K562 (cell line): ENCODE data around the gene NUP62. TPM values are rescaled to one million over a fixed set of nuclear protein-coding genes. Genes with fewer than 3 reads are reported as not detected.

Experiments
- BCL6 ChIP-seq: fragments of 250-450 bp; sonication (Bioruptor Pico); IDR thresholded peaks from 2 replicates; pipeline ENCODE4 v1.4.0; 2020
- BRCA1 ChIP-seq, 2 experiments: fragments of 450-650 bp in 1 of 2; sonication (generic) in 1 of 2; formaldehyde crosslinking in 1 of 2; IDR thresholded peaks; 2 replicates each; pipeline versions ENCODE4 v1.5.0 to v1.6.1; 2017 to 2020; ENCODE audit warnings: mild to moderate bottlenecking in 1 of 2, missing genetic modification reagents in 1 of 2
- CHD4 ChIP-seq: fragments of 200-600 bp; sonication (generic); IDR thresholded peaks from 3 replicates; pipeline ENCODE4 v1.6.1; 2012; ENCODE audit warnings: low read depth, mild to moderate bottlenecking, mixed read lengths, low read length, inconsistent platforms; ENCODE audit not compliant: insufficient read depth, insufficient replicate concordance, poor library complexity, severe bottlenecking
- CTBP1 ChIP-seq: fragments of 450-650 bp; IDR thresholded peaks from 2 replicates; pipeline ENCODE4 v1.6.1; 2016; ENCODE audit warnings: borderline replicate concordance
- ELK3 ChIP-seq: fragments of 450-650 bp; formaldehyde crosslinking; IDR thresholded peaks from 2 replicates; pipeline ENCODE4 v1.4.0; 2020; ENCODE audit warnings: mild to moderate bottlenecking
- FOXK1 ChIP-seq: sonication (generic); formaldehyde crosslinking; IDR thresholded peaks from 2 replicates; pipeline ENCODE4 v1.8.0; 2022; ENCODE audit warnings: missing genetic modification reagents, mild to moderate bottlenecking, borderline replicate concordance
- FOXP1 ChIP-seq: sonication (generic); formaldehyde crosslinking; IDR thresholded peaks from 2 replicates; pipeline ENCODE4 v1.8.0; 2022; ENCODE audit warnings: mild to moderate bottlenecking, missing genetic modification reagents
- KLF6 ChIP-seq: fragments of 250-450 bp; sonication (Bioruptor Pico); IDR thresholded peaks from 2 replicates; pipeline ENCODE4 v1.4.0; 2020; ENCODE audit warnings: mild to moderate bottlenecking, moderate library complexity, borderline replicate concordance
- NEUROD1 ChIP-seq: fragments of 150-350 bp; IDR thresholded peaks from 2 replicates; pipeline ENCODE4 v1.6.1; 2014; ENCODE audit warnings: borderline replicate concordance, low read length, low read depth; ENCODE audit not compliant: partially characterized antibody
- NFYB ChIP-seq: IDR thresholded peaks from 2 replicates; pipeline ENCODE4 v1.6.1; 2011; ENCODE audit warnings: mild to moderate bottlenecking, moderate library complexity; ENCODE audit not compliant: insufficient read length; ENCODE audit errors: extremely low read depth
- POLR2A ChIP-seq: fragments of 450-650 bp; conservative IDR thresholded peaks from 2 replicates; pipeline ENCODE4 v1.6.1; 2016
- RBM14 ChIP-seq: fragments of 200-400 bp; formaldehyde crosslinking; IDR thresholded peaks from 2 replicates; pipeline ENCODE4 v1.6.1; 2018; ENCODE audit warnings: low read depth, mild to moderate bottlenecking, low read length, moderate library complexity, borderline replicate concordance; ENCODE audit not compliant: insufficient read depth
- SMARCE1 ChIP-seq: fragments of 450-650 bp; IDR thresholded peaks from 2 replicates; pipeline ENCODE4 v1.7.1; 2016; ENCODE audit warnings: mild to moderate bottlenecking
- TCF7L2 ChIP-seq: fragments of 150-350 bp; IDR thresholded peaks from 2 replicates; pipeline ENCODE4 v1.6.1; 2016; ENCODE audit warnings: low read depth, mild to moderate bottlenecking, low read length, moderate library complexity
- U2AF2 ChIP-seq: fragments of 200-400 bp; formaldehyde crosslinking; optimal IDR thresholded peaks from 2 replicates; pipeline ENCODE3; 2017; ENCODE audit warnings: low read depth, mild to moderate bottlenecking, low read length
- USF1 ChIP-seq: sonication (generic); formaldehyde crosslinking; IDR thresholded peaks from 2 replicates; pipeline ENCODE4 v1.9.0; 2022; ENCODE audit warnings: mild to moderate bottlenecking, missing genetic modification reagents
- USF2 ChIP-seq: sonication (generic); formaldehyde crosslinking; IDR thresholded peaks from 2 replicates; pipeline ENCODE4 v1.5.0; 2020; ENCODE audit warnings: missing genetic modification reagents
- ZNF165 ChIP-seq: fragments of 250-450 bp; sonication (Bioruptor Pico); IDR thresholded peaks from 2 replicates; pipeline ENCODE4 v1.4.0; 2020; ENCODE audit warnings: borderline replicate concordance
- ZNF384 ChIP-seq: IDR thresholded peaks from 2 replicates; pipeline ENCODE4 v1.6.1; 2012; ENCODE audit warnings: low read depth, low read length, improper control_type of control experiment
- ZNF398 ChIP-seq: fragments of 250-450 bp; sonication (Bioruptor Pico); IDR thresholded peaks from 2 replicates; pipeline ENCODE4 v1.8.0; 2021; ENCODE audit warnings: moderate library complexity, mild to moderate bottlenecking, inconsistent platforms
- ZNF57 ChIP-seq: fragments of 450-650 bp; formaldehyde crosslinking; IDR thresholded peaks from 2 replicates; pipeline ENCODE4 v1.4.0; 2020; ENCODE audit warnings: mild to moderate bottlenecking, moderate library complexity
- ZNF699 ChIP-seq: fragments of 250-450 bp; sonication (Bioruptor Pico); IDR thresholded peaks from 2 replicates; pipeline ENCODE4 v1.8.0; 2021; ENCODE audit warnings: mild to moderate bottlenecking, moderate library complexity; ENCODE audit not compliant: insufficient replicate concordance
- ZNF766 ChIP-seq: fragments of 200-800 bp; sonication (Bioruptor generic); conservative IDR thresholded peaks from 2 replicates; pipeline ENCODE4 v1.6.1; 2016; ENCODE audit warnings: missing genetic modification characterization, missing compliant biosample characterization
- polyA plus RNA-seq, 8 experiments: library from polyadenylated mRNA; depleted of rRNA in 4 of 8; stranded (reverse) in 5 of 8; unstranded in 3 of 8; fragments of >200 nt; fragmentation: Nextera tagmentation in 2 of 8; fragmentation: Illumina TruSeq in 1 of 8; extraction: Ambion mirVana in 2 of 8; extraction: Trizol in 1 of 8; gene quantifications; 2 replicates each; pipeline versions ENCODE4 v1.2.1 to v1.2.3, GENCODE V29; 2011 to 2014; ENCODE audit warnings: inconsistent platforms in 1 of 8, missing spikeins in 1 of 8
- total RNA-seq, 7 experiments: library from RNA; depleted of rRNA in 6 of 7; stranded (reverse); fragments of >200 nt in 6 of 7; fragmentation: Illumina TruSeq in 2 of 7; extraction: Trizol in 2 of 7; gene quantifications; 2 replicates each; pipeline versions ENCODE4 v1.2.1 to v1.2.3, GENCODE V29; 2011 to 2021; ENCODE audit warnings: low replicate concordance in 1 of 7

Gene NUP62
- total and polyA plus RNA-seq, 9 of the 15 experiments (the other 6 are each of a cell fraction or from before 2014, with no cell fraction given): 16.9 to 109 (median 66.0) TPM

- TF ChIP-seq ZNF766 (CRISPR knock-in tag) (peak; percentile 86), CTBP1 (peak; percentile 53), ZNF384 (0 out of 2 replicates have a peak, but pooled peaks have one; percentile 21), ZNF699 (CRISPR knock-in tag) (no peak), NFYB (no peak), BCL6 (CRISPR knock-in tag) (peak; percentile 62), ELK3 (CRISPR knock-in tag) (no peak), POLR2A (no peak; the same call in 1 of the 2 replicates), FOXP1 (no peak; the same call in 1 of the 2 replicates), ZNF57 (CRISPR knock-in tag) (no peak), FOXK1 (no peak), KLF6 (peak; percentile 97), USF1 (0 out of 2 replicates have a peak, but pooled peaks have one; percentile 2), TCF7L2 (no peak), ZNF165 (CRISPR knock-in tag) (peak; percentile 16; the same call in 1 of the 2 replicates), NEUROD1 (peak; percentile 80), RBM14 (no peak), SMARCE1 (no peak), U2AF2 (no peak), ZNF398 (no peak; the same call in 1 of the 2 replicates), BRCA1 (IDR thresholded peaks at IDR 0.05) (no peak), BRCA1 (CRISPR knock-in tag; IDR thresholded peaks at IDR 0.05) (no peak), CHD4 (no peak), USF2 (CRISPR knock-in tag) (no peak)
Measured at GRCh38 chr19:49924004-49924880, 5.1 kb downstream of the NUP62 start (continued).
